ENCODE results near the gene LMBR1.

LMBR1 gene

DNA sequence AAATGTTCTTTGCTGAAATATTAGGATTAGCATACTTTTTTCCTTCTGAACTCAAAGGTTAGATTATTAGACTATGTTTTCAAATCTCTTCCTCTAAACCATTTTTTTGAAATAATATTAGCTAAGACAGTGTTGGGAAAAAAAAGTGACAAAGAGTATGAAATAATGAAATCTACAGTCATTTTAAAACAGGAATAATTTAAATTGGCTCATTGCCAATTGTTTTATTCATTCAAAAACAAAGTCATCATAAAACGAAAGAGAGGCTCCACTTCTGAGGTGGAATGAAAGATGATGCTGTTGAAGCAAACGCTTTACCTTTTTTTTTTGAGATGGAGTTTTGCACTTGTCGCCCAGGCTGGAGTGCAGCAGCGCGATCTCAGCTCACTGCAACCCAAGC is 201.2 kb downstream of the LMBR1 start:
- DNase-seq (ENCODE audit: low read depth, low spot score), result no peak
- CTCF ChIA-PET, result no interaction called here
- H3K4me3 ChIP-seq (ENCODE audit: low read depth, low read length), result no peak overlapping the region
- TF ChIP-seq, protein P1, sequence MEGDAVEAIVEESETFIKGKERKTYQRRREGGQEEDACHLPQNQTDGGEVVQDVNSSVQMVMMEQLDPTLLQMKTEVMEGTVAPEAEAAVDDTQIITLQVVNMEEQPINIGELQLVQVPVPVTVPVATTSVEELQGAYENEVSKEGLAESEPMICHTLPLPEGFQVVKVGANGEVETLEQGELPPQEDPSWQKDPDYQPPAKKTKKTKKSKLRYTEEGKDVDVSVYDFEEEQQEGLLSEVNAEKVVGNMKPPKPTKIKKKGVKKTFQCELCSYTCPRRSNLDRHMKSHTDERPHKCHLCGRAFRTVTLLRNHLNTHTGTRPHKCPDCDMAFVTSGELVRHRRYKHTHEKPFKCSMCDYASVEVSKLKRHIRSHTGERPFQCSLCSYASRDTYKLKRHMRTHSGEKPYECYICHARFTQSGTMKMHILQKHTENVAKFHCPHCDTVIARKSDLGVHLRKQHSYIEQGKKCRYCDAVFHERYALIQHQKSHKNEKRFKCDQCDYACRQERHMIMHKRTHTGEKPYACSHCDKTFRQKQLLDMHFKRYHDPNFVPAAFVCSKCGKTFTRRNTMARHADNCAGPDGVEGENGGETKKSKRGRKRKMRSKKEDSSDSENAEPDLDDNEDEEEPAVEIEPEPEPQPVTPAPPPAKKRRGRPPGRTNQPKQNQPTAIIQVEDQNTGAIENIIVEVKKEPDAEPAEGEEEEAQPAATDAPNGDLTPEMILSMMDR (IDR thresholded peaks at IDR 0.05; ENCODE audit: insufficient read depth, low read length, missing control alignments), result no peak
- POLR2A ChIA-PET, result no interaction called here

DNA sequence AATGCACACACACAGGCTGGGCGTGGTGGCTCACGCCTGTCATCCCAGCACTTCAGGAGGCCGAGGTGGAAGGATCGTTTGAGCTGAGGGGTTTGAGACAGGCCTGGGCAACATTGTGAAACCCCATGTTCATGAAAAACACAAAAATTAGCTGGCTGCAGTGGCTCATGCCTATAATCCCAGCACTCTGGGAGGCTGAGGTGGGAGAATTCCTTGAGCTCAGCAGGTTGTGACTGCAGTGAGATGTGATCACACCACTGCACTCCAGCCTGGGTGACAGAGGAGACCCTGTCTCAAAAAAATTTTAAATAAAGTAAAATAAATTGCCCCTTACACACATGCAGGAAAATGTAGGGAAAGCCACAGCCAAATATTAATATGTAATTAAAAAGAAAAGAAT is 208.3 kb downstream of the LMBR1 start:
- POLR2A ChIA-PET, result no interaction called here
- DNase-seq (ENCODE audit: low read depth, low spot score), result no peak
- TF ChIP-seq, protein P1 (IDR thresholded peaks at IDR 0.05; ENCODE audit: insufficient read depth, low read length, missing control alignments), result no peak
- CTCF ChIA-PET, result interaction anchor here (1.4 kb wide), 1 partner anchor 67 kb away, joined by 3 read pairs; no protein-coding TSS in a partner anchor
- H3K4me3 ChIP-seq (ENCODE audit: low read depth, low read length), result no peak overlapping the region

DNA sequence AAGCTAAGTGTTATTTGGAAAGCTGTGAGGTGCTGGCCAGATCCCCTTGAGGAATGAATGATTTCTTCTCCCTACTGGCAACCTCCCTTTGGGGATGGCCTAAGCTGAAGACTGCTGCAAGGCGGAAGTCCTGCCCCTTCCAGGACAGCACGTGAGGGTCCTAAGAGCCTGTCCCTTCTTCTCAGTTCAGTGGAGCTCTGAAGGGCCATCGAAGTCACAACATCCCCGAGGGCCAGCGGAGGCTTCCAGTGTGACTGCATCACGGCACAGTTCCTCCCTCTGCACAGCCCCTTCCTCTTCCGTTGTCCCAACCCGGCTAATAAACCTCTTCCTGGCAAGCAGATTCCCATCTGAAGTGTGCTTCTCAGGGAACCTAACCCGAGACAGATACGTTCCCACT is 208.7 kb downstream of the LMBR1 start:
- POLR2A ChIA-PET, result no interaction called here
- no peak for DNase-seq (ENCODE audit: low read depth, low spot score)
- TF ChIP-seq, protein P1 (IDR thresholded peaks at IDR 0.05; ENCODE audit: insufficient read depth, low read length, missing control alignments), result no peak
- no peak overlapping the region for H3K4me3 ChIP-seq (ENCODE audit: low read depth, low read length)
- CTCF ChIA-PET, result no interaction called here

DNA sequence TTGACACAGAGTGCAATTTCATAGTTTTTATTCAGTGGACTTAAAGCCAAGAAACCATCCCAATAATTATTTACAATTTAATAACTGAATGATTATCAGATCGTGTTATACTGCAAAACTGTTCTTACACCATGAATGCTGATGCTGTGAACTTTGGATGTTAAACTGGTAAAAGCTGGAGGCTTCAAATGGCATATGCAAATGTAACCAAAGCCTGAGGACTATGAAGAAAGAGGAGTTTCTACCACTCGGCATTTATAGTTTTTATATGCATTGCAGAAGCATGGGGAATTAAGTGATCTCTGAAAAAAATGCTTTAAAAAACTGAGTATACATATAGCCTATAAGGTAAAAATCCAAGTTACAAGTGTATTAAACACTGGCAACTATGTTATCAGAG is 210.1 kb downstream of the LMBR1 start:
- TF ChIP-seq, protein P1 (IDR thresholded peaks at IDR 0.05; ENCODE audit: insufficient read depth, low read length, missing control alignments), result no peak
- DNase-seq (ENCODE audit: low read depth, low spot score), result no peak
- ChIA-PET POLR2A (no interaction called here), CTCF (no interaction called here)
- no peak overlapping the region for H3K4me3 ChIP-seq (ENCODE audit: low read depth, low read length)

DNA sequence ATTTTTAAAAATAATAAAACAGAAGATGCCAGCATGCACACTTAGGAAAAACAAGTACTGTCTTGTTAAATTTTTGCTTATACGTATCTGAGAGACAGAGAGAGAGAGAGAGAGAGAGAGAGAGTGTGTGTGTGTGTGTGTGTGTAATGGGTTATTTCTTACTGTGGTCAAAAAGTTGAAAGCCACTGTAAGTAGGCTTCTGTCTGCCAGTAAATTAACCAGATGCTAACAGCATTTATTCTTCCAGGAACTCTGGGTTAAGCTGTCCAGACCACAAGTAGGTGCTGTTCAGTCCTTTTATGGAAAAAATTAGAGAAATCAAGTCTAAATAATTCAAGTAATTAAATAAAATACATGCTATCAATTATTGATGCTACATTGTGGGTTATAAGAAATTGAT is 212.7 kb downstream of the LMBR1 start:
- CTCF ChIA-PET, result no interaction called here

DNA sequence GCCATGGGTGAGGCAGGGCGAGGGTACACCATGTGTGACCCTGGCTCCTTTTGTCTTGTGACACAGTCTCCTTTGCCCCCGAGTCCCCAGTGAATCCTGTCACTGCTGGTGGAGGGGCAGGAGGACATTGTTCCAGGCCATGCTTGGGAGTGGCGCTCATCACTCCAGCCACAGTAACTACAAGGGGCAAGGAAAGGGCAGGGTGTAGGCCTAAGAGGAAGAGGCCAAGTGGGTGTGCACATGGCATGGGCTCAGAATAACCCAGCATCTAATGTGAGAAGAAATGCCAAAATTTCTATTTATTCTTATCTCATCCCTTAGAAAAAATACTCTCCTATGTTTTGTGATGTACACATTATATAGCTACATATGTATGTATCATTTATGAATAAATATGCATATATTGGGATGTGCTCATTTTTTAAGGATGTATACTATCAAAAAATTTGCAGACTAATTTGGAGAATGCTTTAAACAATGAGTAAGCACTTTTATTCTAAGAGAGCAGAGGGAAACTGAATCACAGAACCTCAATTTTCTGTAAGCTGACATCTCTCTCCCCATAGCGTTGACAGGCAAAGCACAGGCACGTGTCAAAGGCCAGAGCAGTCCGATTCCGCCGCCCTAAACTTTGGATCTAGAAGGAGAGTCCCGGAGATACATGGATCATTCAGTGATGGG is 215.5 kb downstream of the LMBR1 start:
- no peak overlapping the region for H3K4me3 ChIP-seq (ENCODE audit: low read depth, low read length)
- no peak for DNase-seq (ENCODE audit: low read depth, low spot score)
- CTCF ChIA-PET, result interaction anchor here (0.8 kb wide), 1 partner anchor 139 kb away, joined by 3 read pairs; no protein-coding TSS in a partner anchor
- TF ChIP-seq, protein P1 (IDR thresholded peaks at IDR 0.05; ENCODE audit: insufficient read depth, low read length, missing control alignments), result no peak
- POLR2A ChIA-PET, result no interaction called here

More for the DNA sequence above, 212.7 kb downstream of the LMBR1 start:
- no peak overlapping the region for H3K4me3 ChIP-seq (ENCODE audit: low read depth, low read length)
- POLR2A ChIA-PET, result no interaction called here
- TF ChIP-seq, protein P1 (IDR thresholded peaks at IDR 0.05; ENCODE audit: insufficient read depth, low read length, missing control alignments), result no peak
- peak; percentile 9 for DNase-seq (ENCODE audit: low read depth, low spot score)

All from AG04449 (cell line).